Renal cortex interstitium (tissue), 11 donors: ENCODE measurements around the gene SNPH. TPM values are rescaled to one million over a fixed set of nuclear protein-coding genes. Genes with fewer than 3 reads are reported as not detected.
A peak's percentile ranks its signal among the peaks of the same experiment; 100 is the strongest.

Source experiments
- DNase-seq, 11 donors: peaks; one replicate each; pipeline ENCODE4 v3.0.0-alpha.2; 2013; ENCODE audit warnings: low read depth in 9 of 11, low spot score in 4 of 11; ENCODE audit errors: extremely low read depth in 1 of 11
- polyA plus RNA-seq, 3 donors: library from polyadenylated mRNA; unstranded; fragments of 120-200 nt; gene quantifications; one replicate each; pipeline ENCODE4 v1.2.1, GENCODE V29; 2013; ENCODE audit not compliant: insufficient read length in 3 of 3

Gene SNPH
- polyA plus RNA-seq, 3 donors: 2.1 to 3.6 (median 3.1) TPM

DNA sequence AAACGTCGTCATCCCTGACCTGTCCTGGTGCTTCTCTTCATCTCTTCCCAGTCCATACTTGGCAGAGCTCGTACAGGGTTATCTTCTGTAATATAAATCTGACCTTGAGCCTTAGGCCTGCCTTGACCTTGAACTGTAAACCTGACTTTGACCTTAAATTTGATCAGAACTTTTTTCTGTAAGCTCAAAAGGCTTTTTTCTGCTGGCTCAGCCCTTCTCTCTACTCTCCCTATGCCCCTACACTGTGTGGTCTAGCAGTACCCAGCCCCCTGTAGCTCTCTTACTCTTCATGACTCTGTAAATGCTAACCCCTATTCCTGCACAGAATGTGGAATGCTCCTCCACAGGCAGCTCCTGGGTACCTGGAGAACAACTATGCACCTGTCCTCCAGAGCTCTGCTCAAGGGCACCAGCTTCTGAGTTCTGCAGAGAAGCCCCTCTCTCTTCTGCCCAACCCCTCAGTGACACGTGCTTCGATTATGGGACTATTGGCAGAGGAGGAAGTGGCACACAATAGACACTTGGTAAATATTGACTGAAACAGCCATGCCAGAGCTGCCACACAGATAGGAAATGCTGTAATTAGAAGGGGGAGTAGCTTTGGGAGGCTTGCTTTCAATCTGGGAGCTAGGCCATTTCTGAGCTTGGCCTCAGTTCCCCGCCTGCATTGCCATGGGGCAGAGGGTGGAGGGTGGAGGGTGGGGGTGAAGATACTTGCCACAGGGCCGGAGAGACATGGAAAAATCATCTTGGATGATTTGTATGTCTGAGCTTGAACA, 15.4 kb downstream of the SNPH start:
- no peak for DNase-seq

DNA sequence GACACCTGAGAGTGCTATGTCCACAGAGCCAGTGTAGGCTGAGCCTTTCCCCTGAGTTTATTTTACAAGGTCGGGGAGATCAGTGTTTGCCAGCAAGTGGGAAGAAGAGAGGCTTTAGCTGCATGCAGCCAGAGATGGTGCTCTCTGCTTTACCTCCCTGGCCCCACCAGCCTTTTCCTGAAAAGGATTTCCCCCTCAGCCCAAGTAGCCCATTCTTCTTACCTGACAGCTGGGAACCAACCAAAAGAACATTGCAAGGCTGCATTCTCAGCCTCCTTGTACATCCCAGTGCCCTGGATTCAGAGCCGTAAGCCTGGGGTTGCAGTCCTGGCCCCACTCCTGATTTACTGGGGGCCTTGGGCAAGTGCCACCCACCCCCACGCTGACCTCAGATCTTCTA, 16.9 kb downstream of the SNPH start:
- DNase-seq: no peak

DNA sequence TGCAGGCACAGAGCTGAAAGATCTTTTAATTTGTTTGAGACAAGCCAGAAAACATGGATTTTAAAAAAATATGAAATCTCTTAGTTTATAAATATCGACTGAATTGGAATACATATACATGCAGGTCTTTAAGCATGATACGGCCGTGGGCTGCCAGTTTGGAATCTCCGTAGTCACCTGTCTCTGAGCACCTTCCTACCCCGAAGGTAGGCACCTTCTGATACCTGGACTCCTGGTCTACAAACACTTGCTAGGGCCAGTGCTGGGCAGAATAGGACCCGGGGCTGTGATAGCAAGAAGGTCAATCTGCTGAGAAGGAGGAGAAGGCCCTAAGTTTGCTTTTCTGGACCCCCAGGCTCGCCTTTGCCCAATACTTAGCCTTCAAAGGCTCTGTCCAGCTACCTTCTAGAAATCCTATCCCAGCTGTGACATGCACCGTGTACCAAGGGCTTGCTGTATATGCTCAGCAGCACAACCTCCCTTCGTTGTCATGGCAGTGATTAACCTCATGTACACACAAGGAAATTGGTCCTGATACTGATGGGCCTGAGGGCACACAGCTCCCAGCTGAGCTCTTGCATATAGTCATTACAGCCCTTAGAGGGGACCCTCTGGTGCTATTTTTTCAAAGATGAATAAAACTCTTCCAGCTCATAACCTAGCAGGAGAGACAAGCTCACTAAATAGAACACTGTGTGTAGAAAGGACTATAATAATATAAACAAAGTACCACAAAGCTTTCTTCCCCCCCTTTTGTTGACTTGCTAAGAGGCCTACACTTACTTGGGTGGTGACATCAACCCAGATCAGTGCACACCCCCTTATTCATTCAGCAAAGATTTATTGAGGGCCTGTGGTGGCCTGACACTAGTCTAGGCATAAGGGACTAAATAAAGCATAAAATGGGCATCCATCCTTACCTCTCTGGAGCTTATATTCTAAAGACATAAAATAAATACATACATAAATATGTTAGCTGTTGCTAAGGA, 17.7 kb downstream of the SNPH start:
- peak in 1 of 11 donors; percentile 20 for DNase-seq

DNA sequence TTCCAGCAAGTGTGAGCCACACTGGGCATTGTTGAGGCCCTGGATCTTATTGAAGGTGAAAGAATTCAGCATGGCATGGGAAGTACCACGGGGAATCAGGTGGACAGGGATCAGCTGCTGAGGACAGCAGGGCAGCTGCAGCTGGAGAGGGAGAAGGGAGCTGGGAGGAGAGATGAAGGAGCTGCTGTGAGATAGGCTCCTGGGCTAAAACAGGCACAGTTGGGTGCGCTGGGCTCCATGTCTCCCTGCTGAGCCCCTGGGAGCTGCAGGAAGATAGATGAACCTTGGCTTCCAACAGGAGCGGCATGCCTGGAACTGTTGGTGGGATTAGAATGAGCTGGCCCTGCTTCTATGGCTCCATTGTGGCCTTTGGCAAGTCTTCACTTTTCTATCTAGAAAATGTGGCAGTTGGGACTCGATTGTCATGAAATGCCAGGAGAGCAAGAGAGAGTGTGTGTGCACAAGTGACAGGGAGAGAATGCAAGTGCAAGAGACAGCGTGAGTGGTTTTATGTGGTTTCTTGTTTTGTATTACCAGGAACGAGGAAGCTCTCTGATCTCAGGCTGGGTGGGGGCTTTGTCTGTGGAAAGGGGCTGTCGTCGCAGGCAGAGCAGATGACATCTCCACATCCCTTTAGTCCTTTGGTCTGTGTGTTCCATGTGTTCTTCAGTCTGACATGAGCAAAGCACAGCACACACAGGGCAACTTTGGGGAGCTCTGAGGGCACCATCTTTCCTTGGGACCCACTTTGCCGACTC, 20.4 kb downstream of the SNPH start:
- DNase-seq: no peak

DNA sequence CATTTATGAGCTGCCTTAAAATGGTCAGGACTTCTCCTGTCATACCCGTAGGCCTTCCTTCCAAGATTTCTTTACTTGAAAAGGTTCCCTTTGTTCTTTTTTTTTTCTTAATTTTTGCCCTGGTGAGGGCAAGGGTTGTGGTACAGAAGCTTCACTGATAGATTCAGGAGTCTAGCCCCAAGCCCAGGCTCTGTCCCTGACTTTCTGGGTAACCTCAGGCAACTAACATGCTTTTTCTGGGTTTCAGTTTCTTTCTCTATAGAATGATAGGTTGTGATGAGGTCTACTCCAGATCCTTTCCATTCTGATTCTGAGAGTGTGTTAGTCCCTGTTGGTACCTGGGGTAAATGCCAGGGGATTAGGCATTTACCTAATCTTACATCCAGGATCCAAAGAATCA, 21.2 kb downstream of the SNPH start:
- DNase-seq: no peak

DNA sequence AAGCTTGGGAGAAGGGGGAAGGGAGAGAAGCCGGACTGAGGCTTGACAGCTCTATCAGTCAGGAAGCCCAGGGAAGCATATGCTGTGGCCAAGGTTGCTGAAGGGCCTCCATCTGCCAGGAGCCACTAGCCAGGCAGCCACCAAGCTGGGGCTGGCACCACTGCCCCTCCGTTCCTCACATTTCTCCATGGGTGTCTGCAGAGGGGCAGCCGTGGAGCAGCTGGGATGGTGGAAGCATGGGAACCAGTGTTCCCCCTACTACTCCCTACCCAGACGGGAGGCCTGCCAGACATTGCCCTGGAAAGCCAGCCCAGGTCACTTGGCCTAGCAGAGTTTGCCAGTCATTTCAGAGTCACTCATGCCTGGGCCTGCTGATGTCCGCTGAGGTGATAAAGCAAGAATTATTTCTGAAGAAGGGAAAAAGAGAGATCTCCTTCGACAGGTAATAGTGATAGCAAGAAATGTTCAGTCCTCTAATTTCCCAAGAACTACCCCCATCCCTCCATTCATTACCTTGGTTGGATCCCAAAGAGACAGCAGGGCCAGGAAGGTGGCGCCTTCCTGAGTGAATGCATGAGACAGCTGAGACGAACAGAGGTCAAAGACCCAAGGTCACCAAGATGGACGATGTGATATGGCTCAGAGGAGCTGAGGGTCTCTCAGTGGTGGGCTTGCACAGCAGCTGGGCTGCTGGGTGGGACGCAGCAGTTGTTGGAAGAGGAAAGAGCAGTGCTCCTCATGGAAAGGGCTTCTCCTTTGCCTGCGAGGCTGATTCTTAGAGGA, 21.9 kb downstream of the SNPH start:
- DNase-seq: no peak

DNA sequence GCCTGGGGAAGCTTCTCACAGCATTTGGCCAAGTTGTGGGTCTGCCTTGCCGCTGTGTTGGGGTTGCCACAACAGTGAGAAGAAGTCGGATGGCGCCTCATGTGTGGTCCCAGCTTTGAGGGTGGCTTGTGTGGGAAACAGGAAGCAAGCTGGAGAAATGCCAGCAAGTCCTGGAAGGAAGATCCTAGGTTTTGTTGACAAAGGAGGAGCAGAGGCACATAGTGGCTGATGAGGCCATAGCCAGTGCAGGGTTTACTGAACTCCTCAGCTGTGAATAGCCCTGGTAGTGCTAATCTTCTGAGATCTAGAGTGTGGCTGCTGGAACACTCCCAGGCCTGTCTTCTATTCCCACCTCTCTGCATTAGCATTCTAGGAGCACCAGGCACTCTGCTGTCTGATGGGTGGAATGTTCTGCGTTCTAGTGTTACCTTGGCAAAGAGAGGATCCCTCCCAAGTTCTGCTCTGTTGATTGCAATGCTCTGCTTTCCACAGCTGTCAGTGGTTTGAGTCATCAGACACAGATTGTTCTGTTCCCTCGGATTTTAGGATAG, 25.2 kb downstream of the SNPH start:
- no peak for DNase-seq

DNA sequence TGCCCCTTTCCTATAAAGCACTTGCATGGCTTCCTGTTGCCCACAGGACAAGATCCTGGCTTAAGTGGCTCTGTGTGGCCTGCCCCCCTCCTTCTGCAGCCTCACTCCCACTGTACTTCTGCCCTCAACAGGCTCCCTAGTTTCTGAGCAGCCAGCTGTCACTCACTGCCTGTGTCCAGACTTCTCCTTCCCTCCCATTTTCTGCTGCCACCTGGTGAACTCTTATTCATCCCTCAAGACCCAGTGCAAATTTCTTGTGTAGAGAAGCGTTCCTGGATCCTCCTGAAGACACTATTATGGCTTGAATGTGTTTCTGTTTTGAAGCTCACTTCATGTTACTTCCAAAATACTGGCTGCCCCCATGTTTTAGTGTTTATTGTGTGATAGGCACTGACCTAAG, 26.5 kb downstream of the SNPH start:
- no peak for DNase-seq

DNA sequence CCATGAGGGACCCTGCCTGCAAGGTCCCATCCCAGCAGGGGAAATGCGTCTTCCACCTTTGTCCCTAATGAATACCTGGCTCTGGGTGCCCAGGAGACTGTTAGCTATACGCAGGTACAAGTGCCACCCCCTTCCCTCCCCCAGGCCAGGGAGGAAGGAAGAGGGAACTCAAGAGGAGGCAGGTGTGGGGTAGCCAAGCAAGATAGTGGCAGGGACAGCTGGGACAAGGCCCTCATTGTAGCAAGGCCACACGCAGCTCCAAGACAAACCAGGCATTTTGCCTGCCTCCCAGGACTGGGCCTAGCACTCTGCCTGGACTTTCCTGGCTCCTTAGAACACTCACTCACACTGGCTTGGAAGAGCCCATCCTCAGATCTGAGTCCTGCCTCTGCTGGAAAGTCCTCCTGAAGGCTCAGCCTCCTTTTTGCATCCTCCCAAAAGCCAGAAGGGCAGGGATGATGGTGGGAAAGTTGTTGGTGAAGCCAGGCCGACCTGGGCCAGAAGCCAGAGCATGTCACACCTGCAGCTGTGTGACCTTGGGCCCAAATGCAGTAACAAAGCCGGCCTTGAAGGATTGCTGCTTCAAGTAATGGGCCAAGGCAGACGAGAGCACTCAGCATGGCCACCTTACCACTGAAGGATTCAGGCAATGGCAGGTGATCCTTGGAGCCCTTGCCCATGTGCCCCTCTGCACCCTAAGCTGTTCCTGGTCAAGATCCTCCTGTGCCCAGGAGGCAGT, 27.7 kb downstream of the SNPH start:
- no peak for DNase-seq

DNA sequence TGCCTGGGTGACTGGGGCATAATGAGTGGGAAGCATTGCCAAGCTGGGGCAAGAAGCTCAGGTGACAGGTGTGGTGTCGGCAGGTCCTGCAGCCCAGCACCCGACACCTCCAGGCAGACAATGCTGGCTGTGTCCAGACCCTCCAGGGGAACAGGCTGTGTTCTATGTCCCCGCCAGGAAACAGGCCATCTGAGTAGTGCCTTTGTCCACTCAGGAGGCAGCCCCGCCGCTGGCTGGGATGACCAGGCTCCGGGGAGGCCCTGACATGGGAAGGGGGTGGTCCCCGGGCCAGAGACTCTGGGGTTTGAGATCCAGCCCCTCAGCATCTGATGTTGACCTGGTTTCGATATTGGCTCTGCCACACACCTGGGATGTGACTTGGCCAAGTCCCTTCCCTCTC, 28.4 kb downstream of the SNPH start:
- no peak for DNase-seq

DNA sequence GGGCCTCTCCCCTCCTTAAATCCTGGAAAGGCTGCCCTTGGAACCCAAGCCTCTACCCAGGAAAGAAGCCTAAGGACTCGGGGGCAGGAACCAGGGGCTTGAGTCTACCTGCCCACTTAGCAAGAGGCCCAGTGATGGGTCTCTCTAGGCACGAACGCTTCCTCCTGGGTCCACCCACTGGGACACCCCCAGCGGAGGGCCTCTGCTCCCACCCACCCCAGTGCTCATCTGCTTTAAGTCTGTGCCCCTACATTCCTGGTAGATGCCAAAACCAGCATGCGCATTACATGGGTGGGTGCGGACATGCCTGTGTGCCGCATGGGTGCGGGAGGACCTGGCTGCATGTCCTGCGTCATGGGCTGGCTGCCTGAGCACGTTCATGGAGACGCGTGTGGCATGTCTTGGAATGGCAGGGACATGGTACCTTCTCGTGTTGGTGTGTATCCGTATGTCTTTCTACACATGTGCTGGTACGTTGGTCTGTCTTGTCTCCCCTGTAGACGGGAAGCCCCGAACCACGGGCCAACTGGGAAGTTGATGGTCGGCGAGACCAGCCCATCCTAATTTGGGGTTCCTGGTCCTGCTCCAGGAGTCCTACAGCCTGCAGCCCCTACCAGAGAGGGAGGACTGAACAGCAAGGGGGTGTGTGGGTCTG, 29.3 kb downstream of the SNPH start:
- DNase-seq: no peak

DNA sequence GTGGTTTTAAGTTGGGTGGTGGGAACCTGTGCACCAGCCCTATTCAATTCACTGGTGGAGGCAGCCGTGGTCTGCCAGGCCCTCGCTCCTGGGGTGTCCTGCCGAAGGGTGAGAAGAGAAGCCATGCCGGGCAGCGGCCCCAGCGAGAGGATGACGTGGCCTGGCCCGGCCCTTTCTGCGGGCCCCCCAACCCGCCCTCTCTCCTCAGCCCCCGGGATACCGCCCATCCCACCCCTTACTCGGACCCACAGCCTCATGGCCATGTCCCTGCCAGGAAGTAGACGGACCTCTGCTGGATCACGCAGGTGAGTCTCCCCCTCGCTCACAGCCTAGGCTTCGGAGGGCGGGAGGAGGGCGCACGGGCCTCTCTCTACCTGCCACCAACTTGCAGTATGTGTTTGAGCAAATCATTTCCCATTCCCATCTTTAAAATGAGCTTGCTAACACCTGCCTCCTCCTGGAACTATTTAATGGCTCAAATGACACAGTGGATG, 30.1 kb downstream of the SNPH start:
- DNase-seq: no peak

DNA sequence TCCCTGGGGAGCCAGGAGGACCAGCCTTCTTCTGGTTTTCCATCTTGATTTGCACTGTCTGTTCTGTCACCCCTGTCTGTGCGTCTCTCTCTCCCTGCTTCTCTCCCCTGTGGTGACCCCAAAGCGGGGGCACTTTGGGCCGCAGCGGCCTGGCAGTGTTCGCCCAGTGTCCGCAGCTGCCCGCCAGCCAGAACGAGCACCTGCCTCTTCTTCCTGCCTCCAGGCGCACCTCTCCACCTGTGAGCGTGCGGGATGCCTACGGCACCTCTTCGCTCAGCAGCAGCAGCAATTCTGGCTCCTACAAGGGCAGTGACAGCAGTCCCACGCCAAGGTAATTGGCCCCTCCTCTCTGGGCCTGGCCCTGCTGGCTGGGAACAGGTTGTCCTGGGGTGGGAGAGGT, 30.8 kb downstream of the SNPH start:
- DNase-seq: no peak

DNA sequence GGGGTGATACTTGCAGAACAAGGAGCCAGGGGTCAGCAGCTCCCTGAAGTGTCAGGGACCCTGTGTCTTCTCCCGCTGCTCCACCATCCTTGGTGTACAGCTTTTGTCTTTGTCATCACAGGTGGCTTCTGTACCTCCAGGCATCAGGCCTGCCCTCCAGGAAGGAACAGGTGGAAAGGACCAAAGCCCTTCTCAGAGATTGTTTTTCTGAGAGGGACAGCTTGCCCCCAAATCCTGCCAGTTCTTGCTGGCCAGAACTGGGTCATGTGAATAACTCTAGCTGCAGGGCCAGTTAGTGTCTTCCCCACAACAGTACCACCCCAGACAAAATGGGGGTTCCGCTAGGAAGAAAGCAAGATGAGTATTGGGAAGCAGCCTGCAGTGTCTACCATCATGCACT, 31.4 kb downstream of the SNPH start:
- no peak for DNase-seq

DNA sequence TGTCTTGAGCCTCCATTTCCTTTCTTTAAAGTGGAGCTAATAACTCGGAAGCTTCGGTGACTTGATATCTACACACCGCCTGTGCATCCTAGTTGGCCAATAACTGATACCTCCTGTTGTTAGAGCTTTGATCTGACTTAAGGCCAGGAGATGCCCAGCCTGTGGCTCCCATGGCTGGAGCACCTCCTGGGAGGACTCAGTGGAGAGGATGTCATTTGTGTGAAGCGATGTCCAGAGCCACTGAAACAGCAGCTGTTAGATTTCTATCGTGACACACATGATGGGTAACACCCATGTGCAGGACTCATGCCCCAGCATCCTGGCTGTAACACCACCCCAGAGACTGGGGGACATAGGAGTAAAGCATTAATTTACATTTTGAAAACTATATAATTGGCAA, 32.1 kb downstream of the SNPH start:
- no peak for DNase-seq

DNA sequence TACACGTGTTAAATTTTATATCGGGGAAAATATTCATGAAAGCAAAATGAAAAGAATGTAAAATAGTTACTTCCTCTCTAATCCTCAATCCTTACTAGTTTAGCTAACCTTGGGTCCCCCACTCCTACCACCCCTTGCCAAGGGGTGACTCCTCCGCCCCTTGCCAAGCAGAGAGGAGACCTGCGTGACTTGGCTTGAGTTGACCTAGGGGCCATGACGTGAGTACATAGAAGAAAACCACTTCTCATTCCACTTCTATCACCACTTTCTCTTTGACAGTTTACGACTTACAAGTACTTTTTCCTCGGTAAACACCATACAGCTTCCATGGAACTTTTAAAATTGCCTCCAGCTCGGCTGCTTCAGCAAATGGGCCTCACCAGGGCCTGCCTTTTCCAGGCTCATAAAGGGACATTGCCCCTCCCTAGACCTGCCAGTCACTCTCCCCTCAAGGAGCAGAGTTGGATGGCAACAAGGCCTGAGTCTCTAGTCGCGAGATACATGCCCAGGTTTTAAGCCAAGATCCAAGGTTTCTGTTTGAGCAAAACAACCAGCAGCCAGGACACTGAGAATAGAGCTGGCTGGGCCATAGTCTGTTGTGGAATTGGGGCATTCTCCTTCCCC, 32.9 kb downstream of the SNPH start:
- no peak for DNase-seq

DNA sequence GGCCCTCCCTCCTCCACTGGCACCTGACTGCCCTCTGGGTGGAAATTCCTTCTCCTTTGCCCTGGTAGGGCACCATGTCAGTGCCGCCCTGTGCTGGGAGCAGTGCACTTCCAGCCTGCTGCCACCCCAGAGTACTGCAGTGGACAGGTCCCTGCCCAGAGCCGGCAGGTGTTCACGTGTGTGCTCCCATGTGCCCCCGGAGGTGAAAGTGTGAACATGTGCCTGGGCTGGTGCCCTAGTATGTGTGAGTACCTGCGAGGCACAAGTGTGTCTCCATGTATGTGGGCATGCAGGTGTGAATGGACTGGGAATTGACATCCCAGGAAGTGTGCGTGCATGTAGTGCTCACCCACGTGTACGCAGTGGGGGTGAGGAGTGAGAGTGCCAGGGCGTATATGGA, 33.4 kb downstream of the SNPH start:
- DNase-seq: no peak
